ENCODE data around the gene DDX28. TPM values are rescaled to one million over a fixed set of nuclear protein-coding genes. Genes with fewer than 3 reads are reported as not detected.
"Not testable (repeated sequence)": the region's sequence is repeated elsewhere in the genome, so short reads cannot be mapped to it uniquely, and the experiment has no call there.

Gene DDX28
- total RNA-seq, 1 experiment from 2014 or later, result 13.4 TPM

GRCh38 chr16:67975321-67976105, 47.5 kb downstream of the DDX28 start:
- H3K4me2 ChIP-seq (ENCODE audit: low read length), result no peak overlapping the region
- no peak overlapping the region for H3K9ac ChIP-seq (ENCODE audit: low read length)
- no peaks in the 10 kb centered on the region for H3K27me3 ChIP-seq (ENCODE audit: low read length)
- ChIA-PET CTCF (no interaction called here), POLR2A (ENCODE audit: unreplicated experiment) (no interaction called here)
- intact Hi-C loops (cut with micrococcal nuclease), result no loop called here
- H3K4me3 ChIP-seq (ENCODE audit: low read length), result no peak overlapping the region
- H3K9me2 ChIP-seq (replicated peaks; ENCODE audit: low read length), result no peaks in the 10 kb centered on the region
- no TSS peak for BruUV-seq (replicated peaks)
- DNase-seq (no peak), ATAC-seq (no peak)
- no peak for TF ChIP-seq CTCF (conservative IDR thresholded peaks at IDR 0.05; ENCODE audit: low read depth, low read length)
- TF ChIP-seq EZH2 (IDR thresholded peaks at IDR 0.05; ENCODE audit: low read length, unreplicated experiment), result no peak
- TF ChIP-seq EZH2phosphoT487 (IDR thresholded peaks at IDR 0.05; ENCODE audit: borderline replicate concordance, low read length), result no peak
- no peaks in the 10 kb centered on the region for H3K4me1 ChIP-seq (ENCODE audit: insufficient read depth, low read length)
- no peaks in the 10 kb centered on the region for H3F3A ChIP-seq (ENCODE audit: low read length, unreplicated experiment)
- no peaks in the 10 kb centered on the region for H3K79me2 ChIP-seq (ENCODE audit: low read length)
- no peaks in the 10 kb centered on the region for H4K20me1 ChIP-seq (ENCODE audit: low read length)
- H2AFZ ChIP-seq (ENCODE audit: low read length), result no peak overlapping the region
- H3K9me3 ChIP-seq (ENCODE audit: low read length), result no peaks in the 10 kb centered on the region
- no peaks in the 10 kb centered on the region for H3K36me3 ChIP-seq (ENCODE audit: low read depth, low read length)
- no peak overlapping the region for H3K27ac ChIP-seq (ENCODE audit: low read length)

- DNase-seq; H3K27ac ChIP-seq (ENCODE audit: low read length); BruUV-seq (replicated peaks); H3K36me3 ChIP-seq (ENCODE audit: low read depth, low read length); ATAC-seq; H3K9me3 ChIP-seq (ENCODE audit: low read length); H4K20me1 ChIP-seq (ENCODE audit: low read length); H3K4me2 ChIP-seq (ENCODE audit: low read length); H3K9me2 ChIP-seq (replicated peaks; ENCODE audit: low read length); CTCF ChIA-PET; H3K79me2 ChIP-seq (ENCODE audit: low read length); H3K4me3 ChIP-seq (ENCODE audit: low read length); H3K9ac ChIP-seq (ENCODE audit: low read length); intact Hi-C loops (cut with micrococcal nuclease); H3K27me3 ChIP-seq (ENCODE audit: low read length); H3K4me1 ChIP-seq (ENCODE audit: insufficient read depth, low read length); H3F3A ChIP-seq (ENCODE audit: low read length, unreplicated experiment); H2AFZ ChIP-seq (ENCODE audit: low read length): not testable (repeated sequence)
- POLR2A ChIA-PET (ENCODE audit: unreplicated experiment), result interaction anchor here (0.7 kb wide), 1 partner anchor 80 kb away, joined by 11 read pairs; no protein-coding TSS in a partner anchor
These were observed 50.7 kb downstream of the DDX28 start for GRCh38 chr16:67972285-67972684.

- Histone ChIP-seq H3K27me3 (ENCODE audit: low read length) (no peaks in the 10 kb centered on the region), H3K27ac (ENCODE audit: low read length) (no peak overlapping the region), H3K36me3 (ENCODE audit: low read depth, low read length) (no peaks in the 10 kb centered on the region), H3K4me2 (ENCODE audit: low read length) (no peak overlapping the region), H3K9ac (ENCODE audit: low read length) (no peak overlapping the region), H3K4me1 (ENCODE audit: insufficient read depth, low read length) (peaks cover 17% of the 10 kb centered on the region), H3K79me2 (ENCODE audit: low read length) (peaks cover 20% of the 10 kb centered on the region), H3K4me3 (ENCODE audit: low read length) (no peak overlapping the region), H3F3A (ENCODE audit: low read length, unreplicated experiment) (no peaks in the 10 kb centered on the region), H2AFZ (ENCODE audit: low read length) (no peak overlapping the region), H3K9me2 (replicated peaks; ENCODE audit: low read length) (no peaks in the 10 kb centered on the region), H3K9me3 (ENCODE audit: low read length) (no peaks in the 10 kb centered on the region), H4K20me1 (ENCODE audit: low read length) (no peaks in the 10 kb centered on the region)
- CTCF ChIA-PET, result no interaction called here
- intact Hi-C loops (cut with micrococcal nuclease), result no loop called here
- POLR2A ChIA-PET (ENCODE audit: unreplicated experiment), result no interaction called here
- ATAC-seq, result no peak
- DNase-seq, result no peak
- BruUV-seq (replicated peaks), result no TSS peak
- TF ChIP-seq EZH2phosphoT487 (IDR thresholded peaks at IDR 0.05; ENCODE audit: borderline replicate concordance, low read length) (no peak), CTCF (conservative IDR thresholded peaks at IDR 0.05; ENCODE audit: low read depth, low read length) (no peak), EZH2 (IDR thresholded peaks at IDR 0.05; ENCODE audit: low read length, unreplicated experiment) (no peak)
These were observed 51.9 kb downstream of the DDX28 start for GRCh38 chr16:67971111-67971510.

Other genes starting within 250 kb of the DDX28 start
- 5.5 and 7.7 TPM in 2 replicates for gene RANBP10, start 216.7 kb downstream of the DDX28 start, total RNA-seq (2014; rRNA removed)
- 0.44 and 0.86 TPM in 2 replicates for gene TSNAXIP1, start 216.3 kb downstream of the DDX28 start, total RNA-seq (2014; rRNA removed)
- 39.1 and 39.8 TPM in 2 replicates for gene THAP11, start 180.9 kb downstream of the DDX28 start, total RNA-seq (2014; rRNA removed)
- 98.5 and 167 TPM in 2 replicates for gene NUTF2, start 176.3 kb downstream of the DDX28 start, total RNA-seq (2014; rRNA removed)
- gene CENPT, start 175.5 kb downstream of the DDX28 start, total RNA-seq (2014; rRNA removed), result 31.8 and 35.1 TPM in 2 replicates
- 58.9 and 94.7 TPM in 2 replicates for gene EDC4, start 150.2 kb downstream of the DDX28 start, total RNA-seq (2014; rRNA removed)
- gene NRN1L, start 138.3 kb downstream of the DDX28 start, total RNA-seq (2014; rRNA removed), result not detected in 2 replicates
- gene PSKH1, start 130.0 kb downstream of the DDX28 start, total RNA-seq (2014; rRNA removed), result 6.6 and 8.3 TPM in 2 replicates
- 0.98 and 1.6 TPM in 2 replicates for gene CTRL, start 91.4 kb downstream of the DDX28 start, total RNA-seq (2014; rRNA removed)
- 51.3 and 52.0 TPM in 2 replicates for gene PSMB10, start 86.4 kb downstream of the DDX28 start, total RNA-seq (2014; rRNA removed)
- 3.2 and 4.6 TPM in 2 replicates for gene LCAT, start 79.1 kb downstream of the DDX28 start, total RNA-seq (2014; rRNA removed)
- 29.3 and 33.2 TPM in 2 replicates for gene SLC12A4, start 54.6 kb downstream of the DDX28 start, total RNA-seq (2014; rRNA removed)
- gene DPEP3, start 42.7 kb downstream of the DDX28 start, total RNA-seq (2014; rRNA removed), result not detected in 2 replicates
- gene DPEP2, start 23.7 kb downstream of the DDX28 start, total RNA-seq (2014; rRNA removed), result not detected in 2 replicates
- gene DPEP2NB, start 7.3 kb downstream of the DDX28 start, total RNA-seq (2014; rRNA removed), result not detected in 2 replicates
- gene DUS2, start 52 bp upstream of the DDX28 start, total RNA-seq (2014; rRNA removed), result 19.9 and 21.4 TPM in 2 replicates
- gene NFATC3, start 62.1 kb upstream of the DDX28 start, total RNA-seq (2014; rRNA removed), result 12.1 and 14.5 TPM in 2 replicates
- 46.9 and 48.1 TPM in 2 replicates for gene ESRP2, start 212.9 kb upstream of the DDX28 start, total RNA-seq (2014; rRNA removed)
- gene PLA2G15, start 222.1 kb upstream of the DDX28 start, total RNA-seq (2014; rRNA removed), result 16.4 and 16.8 TPM in 2 replicates
- gene SLC7A6, start 241.3 kb upstream of the DDX28 start, total RNA-seq (2014; rRNA removed), result 22.2 and 24.7 TPM in 2 replicates